ENCODE measurements around the gene AMH.
"Not testable (repeated sequence)": the region's sequence is repeated elsewhere in the genome, so short reads cannot be mapped to it uniquely, and the experiment has no call there.

AMH gene

DNA sequence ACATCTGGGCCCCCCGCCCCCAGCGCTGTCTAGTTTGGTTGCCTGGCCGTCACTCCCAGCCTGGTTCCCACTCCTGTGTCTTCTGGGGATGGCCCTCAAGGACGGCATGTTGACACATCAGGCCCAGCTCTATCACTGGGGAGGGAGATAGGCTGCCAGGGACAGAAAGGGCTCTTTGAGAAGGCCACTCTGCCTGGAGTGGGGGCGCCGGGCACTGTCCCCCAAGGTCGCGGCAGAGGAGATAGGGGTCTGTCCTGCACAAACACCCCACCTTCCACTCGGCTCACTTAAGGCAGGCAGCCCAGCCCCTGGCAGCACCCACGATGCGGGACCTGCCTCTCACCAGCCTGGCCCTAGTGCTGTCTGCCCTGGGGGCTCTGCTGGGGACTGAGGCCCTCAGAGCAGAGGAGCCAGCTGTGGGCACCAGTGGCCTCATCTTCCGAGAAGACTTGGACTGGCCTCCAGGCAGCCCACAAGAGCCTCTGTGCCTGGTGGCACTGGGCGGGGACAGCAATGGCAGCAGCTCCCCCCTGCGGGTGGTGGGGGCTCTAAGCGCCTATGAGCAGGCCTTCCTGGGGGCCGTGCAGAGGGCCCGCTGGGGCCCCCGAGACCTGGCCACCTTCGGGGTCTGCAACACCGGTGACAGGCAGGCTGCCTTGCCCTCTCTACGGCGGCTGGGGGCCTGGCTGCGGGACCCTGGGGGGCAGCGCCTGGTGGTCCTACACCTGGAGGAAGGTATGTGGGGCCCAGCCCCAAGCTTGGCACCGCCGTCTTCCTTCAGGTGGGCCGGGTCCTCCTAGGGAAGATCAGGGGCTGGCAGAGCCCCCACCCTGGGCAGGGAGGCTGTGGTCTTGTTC, at the start of gene AMH:
Gene AMH, plus strand, starts transcription at position 314 of the 857 bp plus-strand sequence. Its CDS starts 10 bp downstream, at position 324.
- DNase-seq (ENCODE audit: low spot score), result no peak

DNA sequence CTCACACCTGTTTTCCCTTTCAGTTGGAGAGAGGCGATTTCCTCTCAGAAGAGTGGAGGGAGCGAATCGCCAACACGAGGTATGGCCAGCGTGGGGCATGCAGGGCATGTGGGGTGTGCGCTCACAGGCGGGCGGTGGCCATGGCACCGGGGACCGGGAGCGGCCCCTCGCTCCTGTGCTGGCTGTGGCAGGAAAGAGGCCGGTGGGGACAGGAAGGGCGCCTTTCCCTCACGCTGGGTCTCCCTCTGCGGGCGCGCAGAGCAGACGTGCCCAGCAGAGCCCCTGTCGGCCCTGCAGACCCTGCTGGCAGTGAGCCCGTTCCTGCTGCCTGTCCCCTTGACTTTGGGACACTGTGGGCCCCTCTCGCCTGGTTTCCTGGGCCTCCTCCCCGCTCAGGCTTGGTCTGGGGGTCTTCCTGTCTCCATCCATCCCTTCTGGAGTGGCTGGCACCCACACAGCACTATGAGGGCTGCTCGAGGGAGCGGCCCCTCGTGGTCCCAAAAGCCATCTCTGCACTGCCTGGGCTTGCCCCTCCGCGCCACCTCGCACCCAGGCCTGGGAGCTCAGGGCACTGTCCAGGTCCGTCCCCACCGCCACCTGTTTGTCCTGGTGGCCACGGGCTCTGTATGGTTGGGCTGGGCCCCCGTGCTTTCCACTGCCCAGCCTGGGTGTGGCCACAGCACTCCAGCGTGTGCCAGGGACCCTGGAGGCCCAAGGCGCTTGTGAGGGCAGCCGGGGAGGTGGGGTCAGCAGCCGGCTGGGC, 49.1 kb upstream of the AMH start:
- DNase-seq (ENCODE audit: low spot score), result no peak

GRCh38 chr19:2200624-2201294, 48.4 kb upstream of the AMH start:
- DNase-seq (ENCODE audit: low spot score), result not testable (repeated sequence)

DNA sequence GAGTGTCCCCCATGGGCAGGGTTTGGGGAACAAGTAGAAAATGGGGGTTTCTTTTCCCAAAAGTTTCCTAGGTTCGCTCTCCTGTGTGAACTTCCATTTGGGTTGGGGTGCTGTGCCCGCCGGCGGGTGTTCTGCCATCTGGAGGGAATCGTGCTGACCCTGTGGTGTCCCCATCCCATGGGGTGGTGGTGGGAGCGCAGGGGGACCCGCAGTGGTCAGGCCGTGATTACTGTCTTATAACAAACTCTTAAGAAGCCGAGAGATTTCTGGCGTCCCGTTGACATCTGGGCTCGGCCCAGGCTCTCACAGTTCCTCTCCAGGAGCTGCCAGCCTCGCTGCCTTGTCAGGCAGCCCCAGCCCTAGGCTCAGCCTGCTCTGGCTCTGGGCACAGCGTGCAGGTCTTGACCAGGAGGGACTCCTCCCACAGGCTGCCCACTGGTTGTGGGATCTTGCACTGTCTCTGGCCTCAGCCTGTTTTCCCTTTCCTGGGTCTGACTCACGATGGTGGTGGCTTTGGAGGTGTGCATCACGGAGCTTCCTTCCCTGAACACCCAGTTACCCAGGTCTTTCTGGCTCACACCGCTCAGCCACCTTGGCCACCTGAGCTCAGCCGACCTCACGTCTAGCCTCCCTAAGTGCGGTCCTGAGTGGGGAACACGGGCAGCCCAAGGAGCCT, 47.5 kb upstream of the AMH start:
- no peak for DNase-seq (ENCODE audit: low spot score)

GRCh38 chr19:2202366-2202765, 46.8 kb upstream of the AMH start:
- no peak for DNase-seq (ENCODE audit: low spot score)

DNA sequence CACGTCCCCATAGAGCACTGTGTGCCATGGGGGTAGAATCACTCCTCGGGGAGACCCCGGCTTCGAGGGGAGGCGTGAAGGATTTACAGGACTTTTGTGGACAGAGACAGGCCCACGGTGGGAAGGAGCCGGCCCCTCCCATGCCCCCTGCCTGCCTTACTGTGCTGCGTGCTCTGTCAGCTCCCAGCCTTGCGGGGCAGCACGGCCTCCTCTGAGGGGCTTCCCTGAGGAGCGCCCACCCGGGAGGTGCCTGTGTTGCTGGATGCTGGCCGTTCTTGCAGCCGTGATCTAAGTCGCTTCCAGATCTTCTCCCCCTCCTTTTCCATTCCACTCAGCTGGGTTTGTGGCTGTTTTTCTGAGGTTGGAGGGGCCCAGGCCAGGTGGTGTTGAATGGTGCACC, 42.1 kb upstream of the AMH start:
- DNase-seq (ENCODE audit: low spot score), result no peak

DNA sequence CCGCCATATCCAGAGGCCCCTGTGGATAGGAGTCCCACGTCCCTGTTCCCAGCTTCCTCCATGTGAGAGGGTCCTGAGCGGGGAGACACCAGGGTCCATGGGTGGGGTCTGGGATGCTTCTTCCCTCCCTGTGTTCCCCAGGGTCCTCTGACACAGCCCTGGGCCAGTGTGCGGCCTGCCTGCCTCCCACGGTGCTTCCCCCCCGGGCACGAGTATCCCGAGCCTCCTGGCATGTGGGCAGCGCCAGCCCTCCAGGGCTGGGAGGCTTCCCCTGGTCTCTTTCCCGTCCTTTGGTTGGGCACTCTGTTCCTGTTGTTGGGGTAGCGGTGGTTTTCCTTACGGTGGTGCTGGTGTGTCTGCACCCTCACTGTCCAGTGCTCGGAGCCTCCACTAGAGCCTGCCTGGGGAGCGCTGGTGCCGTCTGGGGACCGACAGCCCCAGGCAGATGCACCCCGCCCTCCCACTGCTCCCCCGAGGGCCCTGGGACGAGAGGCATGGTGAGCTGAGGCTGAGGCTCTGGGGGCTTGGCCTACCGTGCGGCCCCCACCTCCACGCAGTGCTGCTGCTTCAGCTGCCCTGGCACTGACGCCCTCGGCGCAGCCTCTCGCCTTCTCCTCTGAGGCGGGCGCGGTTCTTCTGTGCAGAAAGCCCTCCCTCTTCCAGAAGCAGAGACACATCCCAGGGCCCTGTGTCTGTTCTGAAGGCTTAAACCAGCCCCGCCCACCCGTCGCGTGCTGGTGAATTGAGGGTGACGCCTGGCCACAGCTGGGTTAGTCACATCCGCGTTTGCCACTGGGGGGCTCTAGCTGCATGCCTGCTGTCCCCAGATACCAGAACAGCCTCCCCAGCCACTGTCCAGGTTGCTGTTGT, 40.9 kb upstream of the AMH start:
- DNase-seq (ENCODE audit: low spot score), result no peak

- DNase-seq (ENCODE audit: low spot score), result no peak
Observed at GRCh38 chr19:2208975-2209374, 40.1 kb upstream of the AMH start.

DNA sequence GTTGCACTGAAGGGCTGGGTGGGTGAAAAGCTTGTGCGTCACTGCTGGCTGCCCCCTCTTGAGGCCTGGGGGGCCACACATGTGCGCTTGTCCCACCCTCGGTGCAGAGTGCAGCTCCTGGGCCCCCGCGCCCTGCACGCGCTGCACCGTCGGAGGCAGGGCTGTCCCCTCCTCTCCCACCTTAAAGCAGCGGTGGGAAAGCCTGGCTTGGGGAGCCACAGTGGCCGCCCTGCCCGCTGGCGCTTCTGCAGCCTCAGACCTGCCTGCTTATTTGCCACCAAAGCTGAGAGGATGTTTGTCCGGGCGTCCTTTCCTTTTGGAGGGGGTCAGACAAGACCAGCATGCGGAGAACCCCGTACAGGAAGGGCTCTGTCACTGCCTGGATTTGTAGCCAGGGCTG, 39.7 kb upstream of the AMH start:
- no peak for DNase-seq (ENCODE audit: low spot score)

- DNase-seq (ENCODE audit: low spot score), result no peak
Observed at GRCh38 chr19:2210206-2210605, 38.9 kb upstream of the AMH start.

DNA sequence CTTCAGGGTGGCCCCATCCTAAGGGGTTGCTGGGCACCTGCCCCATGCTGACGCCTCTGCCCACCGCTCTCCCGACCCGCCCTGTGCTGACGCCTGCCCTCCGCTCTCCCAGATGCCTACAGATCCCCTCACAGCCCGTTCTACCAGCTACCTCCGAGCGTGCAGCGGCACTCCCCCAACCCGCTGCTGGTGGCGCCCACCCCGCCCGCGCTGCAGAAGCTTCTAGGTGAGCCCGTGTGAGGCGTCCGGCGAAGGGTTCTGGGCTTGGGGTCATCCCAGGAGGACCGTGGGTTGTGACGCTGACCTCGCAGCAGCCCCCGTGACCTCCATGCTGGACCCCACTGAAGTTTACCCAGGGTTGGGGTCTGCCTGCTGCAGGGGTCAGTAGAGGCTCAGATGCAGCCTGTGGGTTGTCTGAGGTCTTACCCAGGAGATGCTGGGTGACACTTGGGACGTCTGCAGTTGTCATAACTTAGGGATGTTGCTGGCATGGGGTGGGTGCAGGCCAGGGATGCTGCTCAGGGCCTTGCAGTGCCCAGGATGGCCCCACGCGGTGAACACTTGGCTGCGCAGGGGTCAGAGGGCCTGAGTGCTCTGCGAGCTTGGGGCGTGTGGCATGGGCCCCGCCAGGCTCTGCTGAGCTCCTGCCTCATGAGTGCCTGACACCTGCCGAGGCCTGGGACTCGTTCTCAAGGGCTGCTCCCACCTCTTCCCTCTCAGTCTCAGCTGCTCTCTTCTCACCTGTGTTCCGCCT, 38.0 kb upstream of the AMH start:
- DNase-seq (ENCODE audit: low spot score), result no peak

GRCh38 chr19:2212861-2213711, 36.0 kb upstream of the AMH start:
- no peak for DNase-seq (ENCODE audit: low spot score)

- DNase-seq (ENCODE audit: low spot score), result peak; percentile 24
Observed at GRCh38 chr19:2213799-2214198, 35.3 kb upstream of the AMH start.

GRCh38 chr19:2214251-2214650, 34.9 kb upstream of the AMH start:
- DNase-seq (ENCODE audit: low spot score), result no peak

DNA sequence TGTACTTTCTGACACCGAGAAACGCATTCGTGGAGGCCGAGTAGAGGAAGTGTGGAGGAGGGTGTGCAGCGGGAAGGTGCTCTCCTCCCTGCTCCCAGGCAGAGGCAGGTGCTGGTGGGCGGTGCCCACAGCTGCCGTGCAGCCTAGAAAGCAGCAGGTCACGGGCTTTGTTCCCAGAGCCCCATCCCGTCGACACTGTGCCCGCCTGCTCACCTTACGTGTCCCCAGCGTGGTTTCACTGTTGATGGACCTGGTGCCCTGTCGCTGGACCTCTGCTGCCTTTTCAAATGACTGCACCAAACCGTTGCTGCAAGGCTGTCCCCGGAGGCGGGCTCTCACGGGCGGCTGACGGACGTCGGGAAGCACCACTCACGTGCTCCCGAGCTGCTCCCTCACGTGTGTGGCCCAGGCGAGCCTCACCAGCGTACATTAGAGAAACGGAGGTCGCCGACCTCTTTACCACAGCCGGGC, 33.8 kb upstream of the AMH start:
- no peak for DNase-seq (ENCODE audit: low spot score)

- no peak for DNase-seq (ENCODE audit: low spot score)
Observed at GRCh38 chr19:2216361-2217225, 32.5 kb upstream of the AMH start.

DNA sequence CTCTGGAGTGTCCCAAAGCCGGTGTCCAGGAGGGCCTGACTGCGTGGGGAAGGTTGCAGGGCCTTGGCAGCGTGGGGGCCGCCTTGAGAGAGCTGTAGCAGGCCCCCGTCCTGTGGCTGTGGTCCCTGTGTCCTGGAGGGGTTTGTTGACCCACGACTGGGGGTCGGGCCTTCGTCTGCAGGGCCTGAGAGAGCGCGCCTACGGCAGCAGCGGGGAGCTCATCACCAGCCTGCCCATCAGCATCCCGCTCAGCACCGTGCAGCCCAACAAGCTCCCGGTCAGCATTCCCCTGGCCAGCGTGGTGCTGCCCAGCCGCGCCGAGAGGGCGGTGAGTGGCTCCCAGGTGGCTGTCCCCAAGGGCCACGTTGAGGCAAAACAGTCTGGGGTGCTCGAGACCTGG, 31.5 kb upstream of the AMH start:
- DNase-seq (ENCODE audit: low spot score), result no peak

- DNase-seq (ENCODE audit: low spot score), result no peak
Observed at GRCh38 chr19:2219726-2220125, 29.4 kb upstream of the AMH start.
